H9 (cell line): Measurements from ENCODE around the gene PDCD4. TPM values are rescaled to one million over a fixed set of nuclear protein-coding genes. Genes with fewer than 3 reads are reported as not detected.

ENCODE experiments used
- DNase-seq: peaks from one replicate; pipeline ENCODE4 v3.0.0-alpha.2; 2017
- H2AFZ ChIP-seq: one replicate; pipeline ENCODE4 v1.6.1; 2013; ENCODE audit warnings: mild to moderate bottlenecking, low read length, control low read depth, moderate library complexity
- H2AK5ac ChIP-seq: 2 replicates; pipeline ENCODE4 v1.6.1; 2013; ENCODE audit warnings: low read length, control low read depth, mixed read lengths; ENCODE audit not compliant: insufficient read length
- H2BK120ac ChIP-seq: one replicate; pipeline ENCODE4 v1.6.1; 2013; ENCODE audit warnings: low read depth, mild to moderate bottlenecking, low read length, control low read depth, inconsistent platforms; ENCODE audit not compliant: poor library complexity, severe bottlenecking
- H2BK12ac ChIP-seq: 2 replicates; pipeline ENCODE4 v1.6.1; 2013; ENCODE audit warnings: low read length, control low read depth, mixed read lengths, low read depth; ENCODE audit not compliant: insufficient read length
- H2BK15ac ChIP-seq: 2 replicates; pipeline ENCODE4 v1.6.1; 2013; ENCODE audit warnings: low read depth, low read length, control low read depth
- H2BK20ac ChIP-seq: one replicate; pipeline ENCODE4 v1.6.1; 2013; ENCODE audit warnings: low read depth, mild to moderate bottlenecking, low read length, control low read depth, inconsistent platforms; ENCODE audit not compliant: poor library complexity, severe bottlenecking
- H2BK5ac ChIP-seq: 2 replicates; pipeline ENCODE4 v1.6.1; 2013; ENCODE audit warnings: low read length, control low read depth, mixed read lengths; ENCODE audit not compliant: insufficient read length
- H3K14ac ChIP-seq: 2 replicates; pipeline ENCODE4 v1.6.1; 2013; ENCODE audit warnings: low read length, control low read depth; ENCODE audit not compliant: insufficient read depth
- H3K18ac ChIP-seq: 2 replicates; pipeline ENCODE4 v1.6.1; 2013; ENCODE audit warnings: low read depth, mild to moderate bottlenecking, mixed read lengths, low read length, control low read depth; ENCODE audit not compliant: insufficient read length
- H3K23ac ChIP-seq: 2 replicates; pipeline ENCODE4 v1.6.1; 2013; ENCODE audit warnings: low read length, control low read depth, mixed read lengths, low read depth; ENCODE audit not compliant: insufficient read length
- H3K23me2 ChIP-seq: 2 replicates; pipeline ENCODE4 v1.6.1; 2013; ENCODE audit warnings: low read depth, mild to moderate bottlenecking, mixed read lengths, low read length, control low read depth; ENCODE audit not compliant: insufficient read length, poor library complexity, severe bottlenecking
- H3K27ac ChIP-seq: 2 replicates; pipeline ENCODE4 v1.5.1; 2013; ENCODE audit warnings: low read length, control low read depth, mixed read lengths, low read depth; ENCODE audit not compliant: insufficient read length
- H3K27me3 ChIP-seq: 2 replicates; pipeline ENCODE4 v1.6.1; 2013; ENCODE audit warnings: low read length, control low read depth, inconsistent platforms; ENCODE audit not compliant: insufficient read depth
- H3K4ac ChIP-seq: 2 replicates; pipeline ENCODE4 v1.6.1; 2013; ENCODE audit warnings: low read depth, mild to moderate bottlenecking, control low read depth, inconsistent platforms, low read length, moderate library complexity
- H3K4me1 ChIP-seq: 2 replicates; pipeline ENCODE4 v1.6.1; 2013; ENCODE audit warnings: low read length, control low read depth, inconsistent platforms; ENCODE audit not compliant: insufficient read depth
- H3K4me2 ChIP-seq: 2 replicates; pipeline ENCODE4 v1.6.1; 2013; ENCODE audit warnings: low read length, control low read depth, mixed read lengths; ENCODE audit not compliant: insufficient read length, insufficient read depth
- H3K56ac ChIP-seq: 2 replicates; pipeline ENCODE4 v1.6.1; 2013; ENCODE audit warnings: low read depth, mild to moderate bottlenecking, mixed read lengths, low read length, control low read depth; ENCODE audit not compliant: insufficient read length
- H3K79me1 ChIP-seq: 2 replicates; pipeline ENCODE4 v1.6.1; 2013; ENCODE audit warnings: low read depth, mild to moderate bottlenecking, moderate library complexity, low read length, control low read depth, inconsistent platforms; ENCODE audit not compliant: insufficient read depth, poor library complexity, severe bottlenecking
- H3K79me2 ChIP-seq: 2 replicates; pipeline ENCODE4 v1.6.1; 2013; ENCODE audit warnings: low read length, control low read depth, inconsistent platforms; ENCODE audit not compliant: insufficient read depth
- H3K9ac ChIP-seq: 2 replicates; pipeline ENCODE4 v1.6.1; 2013; ENCODE audit warnings: low read length, control low read depth, mixed read lengths; ENCODE audit not compliant: insufficient read length; ENCODE audit errors: extremely low read depth
- H3K9me3 ChIP-seq: one replicate; pipeline ENCODE4 v1.6.1; 2013; ENCODE audit warnings: low read depth, low read length, inconsistent platforms; ENCODE audit not compliant: control insufficient read depth
- H3T11ph ChIP-seq: one replicate; pipeline ENCODE4 v1.6.1; 2013; ENCODE audit warnings: mild to moderate bottlenecking, low read length, control low read depth, inconsistent platforms
- H4K20me1 ChIP-seq: one replicate; pipeline ENCODE4 v1.6.1; 2013; ENCODE audit not compliant: control insufficient read depth, insufficient read length, insufficient read depth
- H4K5ac ChIP-seq: 2 replicates; pipeline ENCODE4 v1.6.1; 2013; ENCODE audit warnings: low read depth, mild to moderate bottlenecking, mixed read lengths, low read length, control low read depth; ENCODE audit not compliant: insufficient read length
- H4K8ac ChIP-seq: replicated peaks from 2 replicates; pipeline ENCODE4 v1.6.1; 2013; ENCODE audit warnings: low read length, control low read depth, mixed read lengths, low read depth; ENCODE audit not compliant: insufficient read length
- H4K91ac ChIP-seq: 2 replicates; pipeline ENCODE4 v1.6.1; 2013; ENCODE audit warnings: low read depth, mild to moderate bottlenecking, moderate library complexity, mixed read lengths, low read length, control low read depth; ENCODE audit not compliant: insufficient read length
- H3K27ac Mint-ChIP-seq, 3 experiments: 2 replicates in 2 of 3; 3 replicates in 1 of 3; pipeline ENCODE4 v1.8.0; 2020 to 2021; ENCODE audit warnings: mixed read lengths in 3 of 3, mild to moderate bottlenecking in 1 of 3, moderate library complexity in 1 of 3
- H3K27me3 Mint-ChIP-seq: 2 replicates; pipeline ENCODE4 v1.8.0; 2021; ENCODE audit warnings: low read depth, mild to moderate bottlenecking, moderate library complexity, mixed read lengths
- H3K36me3 Mint-ChIP-seq, 3 experiments: 2 replicates in 2 of 3; 3 replicates in 1 of 3; pipeline ENCODE4 v1.8.0; 2020 to 2021; ENCODE audit warnings: low read depth in 3 of 3, mixed read lengths in 3 of 3; ENCODE audit not compliant: insufficient read depth in 1 of 3
- H3K4me1 Mint-ChIP-seq, 2 experiments: 2 replicates each; pipeline ENCODE4 v1.8.0; 2020; ENCODE audit warnings: mixed read lengths in 2 of 2
- H3K4me3 Mint-ChIP-seq, 2 experiments: 2 replicates in 1 of 2; 3 replicates in 1 of 2; pipeline ENCODE4 v1.8.0; 2020 to 2021; ENCODE audit warnings: mild to moderate bottlenecking in 2 of 2, mixed read lengths in 2 of 2, moderate library complexity in 1 of 2
- H3K9me3 Mint-ChIP-seq, 2 experiments: 2 replicates in 1 of 2; 3 replicates in 1 of 2; pipeline ENCODE4 v1.8.0; 2020; ENCODE audit warnings: mild to moderate bottlenecking in 2 of 2, mixed read lengths in 2 of 2, moderate library complexity in 1 of 2
- CTCF ChIP-seq: fragments of 200-600 bp; sonication (generic); conservative IDR thresholded peaks from 3 replicates; pipeline ENCODE4 v1.8.0; 2021; ENCODE audit warnings: antibody characterized with exemption, mild to moderate bottlenecking
- WGBS: extraction: QIAGEN DNeasy Blood & Tissue Kit; methylation state at CpG from one replicate; pipeline ENCODE4 v1.1.7; 2013; ENCODE audit warnings: missing lambda C conversion rate, low lambda C conversion rate, mixed read lengths; ENCODE audit not compliant: insufficient read length; ENCODE audit errors: extremely low coverage; 5-methylcytosine and 5-hydroxymethylcytosine counted together
- total RNA-seq: library from RNA; stranded (reverse); gene quantifications from 2 replicates; pipeline ENCODE4 v1.2.1, GENCODE V29; 2021

PDCD4 gene
- total RNA-seq, 1 experiment from 2014 or later = 29.3 TPM

GRCh38 chr10:110841767-110842267 is 29.9 kb upstream of the PDCD4 start:
- no peak overlapping the region for H3K56ac ChIP-seq
- DNase-seq = no peak
- H3K79me1 ChIP-seq = no peaks in the 10 kb centered on the region
- no peaks in the 10 kb centered on the region; a peak in 1 of 7 replicates for H3K36me3 Mint-ChIP-seq
- no peak overlapping the region for H3T11ph ChIP-seq
- H2AK5ac ChIP-seq = no peak overlapping the region
- H3K4me2 ChIP-seq = no peak overlapping the region
- no peaks in the 10 kb centered on the region for H3K27me3 ChIP-seq
- no peaks in the 10 kb centered on the region for H3K23me2 ChIP-seq
- no peak overlapping the region for H2BK120ac ChIP-seq
- peaks cover 6 to 11% of the 10 kb centered on the region in 2 experiments; a peak in 3 of 4 replicates for H3K4me1 Mint-ChIP-seq
- H2AFZ ChIP-seq = no peak overlapping the region
- no peaks in the 10 kb centered on the region for H3K27me3 Mint-ChIP-seq
- no peaks in the 10 kb centered on the region for H3K9me3 ChIP-seq
- no peak overlapping the region for H2BK5ac ChIP-seq
- no peaks in the 10 kb centered on the region for H4K20me1 ChIP-seq
- H2BK15ac ChIP-seq = no peak overlapping the region
- no peak overlapping the region for H2BK12ac ChIP-seq
- no peak overlapping the region for H4K8ac ChIP-seq
- H3K14ac ChIP-seq = no peak overlapping the region
- no peak overlapping the region for H3K9ac ChIP-seq
- no peaks in the 10 kb centered on the region for H3K79me2 ChIP-seq
- peak overlapping the region in 1 of 3 experiments; percentile 48; a peak in 2 of 7 replicates for H3K27ac Mint-ChIP-seq
- H3K18ac ChIP-seq = no peak overlapping the region
- no peaks in the 10 kb centered on the region for H3K4me1 ChIP-seq
- no peak for TF ChIP-seq CTCF
- WGBS = no CpG with 5 or more reads among the region's 9 CpGs
- 0 out of 5 replicates have a peak, but pooled peaks cover 0 to 2% of the 10 kb centered on the region in 2 experiments for H3K9me3 Mint-ChIP-seq
- no peak overlapping the region for H3K4ac ChIP-seq
- H3K23ac ChIP-seq = no peak overlapping the region
- no peak overlapping the region for H4K5ac ChIP-seq
- H3K4me3 Mint-ChIP-seq = no peak overlapping the region
- H3K27ac ChIP-seq = no peak overlapping the region
- no peak overlapping the region for H2BK20ac ChIP-seq
- H4K91ac ChIP-seq = no peak overlapping the region
